HG03439 (cell line): ENCODE measurements around the gene MAP4K3.
A peak's percentile ranks its signal among the peaks of the same experiment; 100 is the strongest.

Source experiments
- ATAC-seq: cut with Tn5 transposase; IDR thresholded peaks from one replicate; pipeline ENCODE4 v1.9.1; 2021; ENCODE audit warnings: mild to moderate bottlenecking, moderate library complexity; ENCODE audit not compliant: unreplicated experiment

Gene MAP4K3

DNA sequence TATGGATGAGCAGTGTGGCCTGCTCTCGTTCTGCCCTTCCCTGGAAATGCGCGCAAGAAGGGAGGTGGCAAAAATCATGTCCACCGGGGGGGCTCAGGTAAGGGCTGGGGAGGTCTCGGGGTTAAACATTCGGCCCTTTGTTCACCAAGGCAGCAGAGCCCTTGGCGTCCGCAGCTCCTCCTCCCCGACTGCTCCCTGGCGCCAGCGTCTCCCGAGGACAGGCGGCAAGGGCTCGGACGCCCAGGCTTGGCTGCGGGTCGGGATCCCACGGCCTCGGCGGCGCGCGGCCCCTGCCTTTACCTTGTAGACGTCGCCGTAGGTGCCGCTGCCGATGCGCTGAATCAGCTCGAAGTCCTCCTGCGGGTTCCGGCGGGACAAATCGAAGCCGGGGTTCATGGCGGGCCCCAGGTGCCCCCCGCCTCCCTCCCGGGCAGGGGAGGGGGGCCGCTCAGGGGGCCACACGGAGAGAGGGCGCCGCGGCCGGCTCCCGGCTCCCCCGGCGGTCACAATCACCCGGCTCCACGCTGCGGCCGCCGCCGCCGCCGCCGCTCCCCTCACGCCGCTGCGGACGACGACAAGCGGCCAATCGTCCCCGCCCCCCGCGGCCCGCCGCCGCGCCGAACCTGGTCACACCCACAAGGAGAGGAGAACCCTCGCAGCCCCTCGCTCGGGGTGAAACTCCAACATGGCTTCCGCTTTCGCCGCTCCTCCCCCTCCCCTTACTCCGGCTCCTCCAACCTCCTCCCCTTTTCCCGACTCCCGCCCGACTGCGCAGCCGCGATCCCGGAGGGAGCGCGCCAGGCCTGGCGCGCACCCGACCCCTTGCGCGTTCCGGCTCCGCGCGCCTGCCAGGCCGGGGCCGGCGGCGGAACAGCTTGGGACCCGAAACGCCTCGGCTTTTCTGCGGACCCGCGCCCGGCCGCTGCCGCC is at the start of gene MAP4K3:
TSS of gene MAP4K3 (minus strand) at position 694 of the 930 bp plus-strand sequence. CDS start at position 396, 298 bp downstream.
- ATAC-seq, result peak; percentile 82

DNA sequence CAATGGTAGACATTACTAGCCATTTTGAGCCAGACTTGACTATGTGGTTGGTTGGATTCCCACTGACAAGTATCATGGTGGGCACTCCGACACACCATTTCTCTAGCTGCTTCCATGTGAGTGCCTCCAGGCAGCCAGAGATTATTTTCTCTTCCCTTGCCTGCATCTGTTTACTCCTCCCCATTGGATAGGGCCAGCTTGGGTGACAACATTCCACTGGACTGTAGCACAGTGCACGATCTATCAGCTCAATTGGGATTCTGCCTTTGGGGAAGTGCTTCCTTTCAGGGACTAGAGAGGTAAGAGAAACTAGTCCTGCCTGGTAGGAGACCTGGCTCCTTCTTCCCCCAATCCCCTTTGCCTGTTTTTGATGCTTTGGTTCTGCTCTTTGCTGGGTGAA is 49.0 kb upstream of the MAP4K3 start:
- ATAC-seq, result no peak

DNA sequence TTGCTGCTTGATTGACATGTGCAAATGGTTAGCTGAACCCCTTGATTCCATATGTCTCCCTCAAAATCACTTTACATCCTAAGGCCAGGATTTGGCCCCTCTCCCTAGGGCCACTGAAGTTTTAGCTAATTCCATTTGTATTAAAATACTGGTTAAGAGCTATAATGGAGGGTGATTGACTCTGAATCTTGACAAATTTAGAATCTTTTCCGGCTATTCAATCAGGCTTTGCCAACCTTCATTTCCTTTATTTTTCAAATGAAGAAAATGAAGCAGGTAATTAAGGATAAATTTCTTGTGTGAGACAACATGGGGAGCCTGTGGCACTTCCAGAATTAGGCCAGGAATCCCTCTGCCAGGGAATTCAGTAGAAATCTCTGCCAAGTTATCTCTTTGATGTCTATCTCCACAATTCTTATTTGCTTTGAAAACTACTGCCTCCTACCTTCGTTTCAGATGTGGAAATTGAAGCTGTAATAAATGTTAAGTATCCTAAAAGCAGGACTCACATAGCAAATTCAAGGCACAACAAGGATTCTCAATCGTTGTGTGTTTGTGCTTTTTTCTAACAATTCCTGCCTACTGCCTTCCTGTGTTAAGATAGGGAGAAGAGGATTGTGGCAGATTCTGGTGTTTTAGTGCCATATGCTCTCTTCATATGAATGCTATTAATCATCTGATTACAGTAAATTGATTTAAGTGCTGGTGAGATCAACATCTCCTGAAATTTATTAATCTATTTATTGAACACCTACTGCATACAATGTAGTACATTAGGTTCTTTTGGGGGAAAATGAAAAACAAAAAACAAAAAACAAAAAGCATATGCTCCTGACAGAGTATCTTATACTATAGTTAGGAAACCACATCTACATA is 47.8 kb upstream of the MAP4K3 start:
- ATAC-seq, result no peak

DNA sequence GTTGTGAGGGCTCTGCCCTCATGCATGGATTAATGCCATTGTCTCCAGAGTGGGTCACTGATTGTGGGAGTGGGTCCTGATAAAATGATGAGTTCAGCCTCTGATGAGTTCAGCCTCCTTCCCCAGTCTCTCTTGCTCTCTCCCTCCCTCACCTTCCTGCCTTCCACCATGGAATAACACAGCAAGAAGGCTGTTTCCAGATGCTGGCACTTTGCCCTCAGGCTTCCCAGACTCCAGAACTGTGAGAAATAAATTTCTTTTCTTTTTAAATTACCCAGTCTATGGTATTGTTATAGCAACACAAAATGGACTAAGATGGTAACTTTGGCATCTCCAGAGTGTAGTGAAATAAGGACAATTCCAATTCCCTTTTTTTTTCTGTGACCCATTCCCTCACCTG is 47.1 kb upstream of the MAP4K3 start:
- no peak for ATAC-seq

DNA sequence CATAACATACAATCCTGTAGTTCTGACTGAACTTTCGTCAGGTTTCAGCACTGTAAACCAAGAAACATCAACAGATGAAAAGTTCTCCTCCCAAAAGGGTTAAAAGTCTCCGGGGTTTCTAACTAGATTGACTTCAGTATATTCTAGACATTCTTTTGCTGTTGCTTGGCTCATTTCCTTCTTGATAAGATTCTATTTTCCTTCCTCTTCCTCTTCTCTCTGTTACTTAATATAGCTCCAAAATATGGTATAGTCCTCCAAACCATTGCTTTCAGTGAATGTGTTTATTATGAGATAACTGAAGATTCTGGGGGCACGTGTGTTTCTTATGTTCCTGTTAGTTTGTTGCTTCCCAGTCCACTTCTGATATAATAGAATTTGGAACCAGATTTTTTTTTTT is 46.4 kb upstream of the MAP4K3 start:
- ATAC-seq, result no peak

DNA sequence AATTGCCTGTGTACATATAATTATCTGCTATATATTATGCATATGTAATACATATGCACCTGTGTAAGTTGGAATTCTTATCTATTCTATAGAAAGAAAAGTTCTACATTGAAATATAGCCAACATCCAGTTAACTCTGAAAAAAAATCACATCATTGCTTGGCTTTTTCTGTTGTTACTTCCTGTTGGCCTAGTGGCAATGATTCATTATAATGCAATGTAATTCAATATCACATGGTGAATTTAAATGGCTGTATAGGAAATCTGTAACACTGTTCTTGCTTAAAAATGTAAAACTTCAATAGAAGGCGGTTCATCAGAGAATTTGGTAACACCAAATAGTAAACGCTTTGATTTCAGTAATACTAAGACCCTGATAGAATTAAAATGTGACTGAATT is 44.5 kb upstream of the MAP4K3 start:
- ATAC-seq, result no peak

DNA sequence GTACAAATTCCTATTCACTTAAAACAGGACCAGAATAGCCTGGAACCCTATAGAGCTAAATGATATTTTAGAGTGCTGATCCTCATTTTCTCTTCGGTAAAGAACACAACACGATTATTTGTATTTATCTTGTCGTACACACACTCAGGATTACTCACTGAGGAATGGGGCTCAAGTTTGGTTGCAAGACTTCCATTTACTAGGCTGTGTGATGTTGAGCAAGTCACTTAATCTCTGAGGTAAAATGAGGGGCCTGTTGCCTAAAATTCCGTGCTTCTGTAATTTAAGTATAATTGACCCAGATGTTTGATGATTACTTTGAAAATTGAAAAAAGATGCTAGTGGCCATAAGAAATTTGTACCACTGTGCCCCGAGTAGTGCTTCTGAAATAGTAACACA is 42.6 kb upstream of the MAP4K3 start:
- no peak for ATAC-seq

DNA sequence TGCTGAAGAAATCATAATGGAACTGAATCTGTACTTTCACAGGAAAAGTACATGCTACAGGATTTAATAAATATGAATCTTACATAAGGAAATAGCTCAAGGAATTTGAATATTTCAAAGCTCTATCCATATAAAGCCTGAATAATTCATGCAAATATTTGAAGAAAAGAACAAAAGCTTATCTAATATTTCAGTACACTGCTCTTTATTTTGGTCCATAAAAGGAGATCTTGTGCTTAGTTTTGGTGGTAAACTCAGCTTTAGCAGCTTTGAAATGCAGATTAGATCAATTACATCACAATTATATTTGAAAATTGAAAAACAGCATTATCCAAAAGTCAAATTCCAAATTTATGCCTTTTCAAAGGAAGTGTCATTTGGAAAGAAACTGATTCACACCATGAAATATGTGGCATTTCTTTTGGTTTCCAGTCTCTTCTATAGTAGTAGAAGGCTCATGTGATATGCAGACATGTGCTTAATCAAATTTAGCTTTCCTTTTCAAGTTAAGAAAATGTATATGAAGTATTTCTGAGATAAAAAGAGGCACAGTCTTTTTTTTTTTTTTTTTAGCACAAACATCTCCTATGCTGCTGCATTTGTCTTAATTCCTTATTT is 42.1 kb upstream of the MAP4K3 start:
- no peak for ATAC-seq

DNA sequence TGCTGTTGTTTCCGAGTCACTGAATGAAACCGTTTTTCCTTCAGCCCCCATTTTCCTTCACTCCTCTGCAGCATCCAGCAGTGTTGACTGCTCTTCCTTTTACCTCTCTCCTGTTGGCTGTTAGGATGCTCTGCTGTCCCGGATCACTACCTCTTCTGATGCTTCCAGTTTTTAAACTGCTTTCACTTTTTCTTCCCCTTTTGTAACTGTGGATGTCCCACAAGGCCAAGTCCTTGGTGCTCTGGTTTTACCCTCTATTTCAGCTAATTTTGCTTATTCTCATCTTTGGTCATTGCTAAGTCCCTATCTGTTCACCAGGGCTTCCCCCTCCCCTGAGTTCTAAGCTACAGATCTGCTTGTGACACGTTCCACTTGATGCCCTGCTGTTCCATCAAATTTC is 39.4 kb upstream of the MAP4K3 start:
- ATAC-seq, result peak; percentile 82

DNA sequence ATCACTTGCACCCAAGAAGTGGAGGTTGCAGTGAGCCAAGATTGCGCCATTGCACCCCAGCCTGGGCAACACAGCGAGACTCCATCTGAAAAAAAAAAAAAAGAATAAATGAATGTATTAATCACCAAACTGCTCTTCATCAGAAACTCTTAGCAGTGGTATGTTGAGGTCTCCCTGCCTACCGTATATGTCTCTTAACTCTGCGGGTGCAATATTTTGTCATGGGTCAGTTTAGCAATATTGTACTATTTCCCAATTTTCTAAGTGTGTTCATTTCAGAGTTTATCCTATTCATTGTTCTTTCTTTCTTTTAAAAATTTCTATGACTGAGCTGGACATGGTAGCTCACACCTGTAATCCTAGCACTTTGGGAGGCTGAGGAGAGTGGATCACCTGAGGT is 37.9 kb upstream of the MAP4K3 start:
- ATAC-seq, result no peak

DNA sequence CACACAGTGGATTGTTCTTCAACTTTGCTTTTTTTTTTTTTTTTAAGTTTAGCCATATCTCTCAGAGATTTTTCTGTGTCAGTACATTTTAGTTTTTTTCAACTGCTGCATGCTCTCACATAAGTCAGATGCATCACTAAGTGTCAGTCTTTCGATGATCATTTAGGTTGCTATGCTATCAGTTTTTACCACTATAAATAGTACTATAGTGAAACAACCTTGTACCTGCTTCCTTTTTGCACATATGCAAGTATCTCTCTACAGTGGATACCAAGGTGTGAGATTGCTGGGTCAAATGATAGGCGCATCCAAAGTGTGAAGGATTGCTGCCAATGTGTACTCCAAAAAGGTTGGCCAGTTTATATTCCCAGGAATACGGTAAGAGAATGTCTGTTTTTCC is 33.5 kb upstream of the MAP4K3 start:
- ATAC-seq, result peak; percentile 63

DNA sequence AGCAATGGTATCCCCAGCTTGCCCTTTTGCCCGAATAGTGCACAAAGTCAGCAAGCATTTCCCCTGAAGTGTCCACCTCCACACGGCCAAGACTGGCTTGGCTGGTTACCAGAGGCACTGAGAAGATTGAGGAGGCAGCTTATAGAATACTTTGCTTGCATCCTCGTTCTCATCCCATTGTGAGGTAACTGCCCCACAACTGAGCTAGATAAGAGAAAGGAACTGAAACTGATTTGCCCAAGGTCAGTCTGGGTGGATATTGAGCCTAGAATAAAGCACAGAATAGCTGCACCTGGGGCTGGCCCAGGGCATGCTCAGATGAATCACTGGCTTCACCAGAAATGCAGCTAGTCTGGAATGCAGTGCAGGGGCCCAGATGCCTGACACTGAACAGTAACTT is 32.7 kb upstream of the MAP4K3 start:
- ATAC-seq, result peak; percentile 84

DNA sequence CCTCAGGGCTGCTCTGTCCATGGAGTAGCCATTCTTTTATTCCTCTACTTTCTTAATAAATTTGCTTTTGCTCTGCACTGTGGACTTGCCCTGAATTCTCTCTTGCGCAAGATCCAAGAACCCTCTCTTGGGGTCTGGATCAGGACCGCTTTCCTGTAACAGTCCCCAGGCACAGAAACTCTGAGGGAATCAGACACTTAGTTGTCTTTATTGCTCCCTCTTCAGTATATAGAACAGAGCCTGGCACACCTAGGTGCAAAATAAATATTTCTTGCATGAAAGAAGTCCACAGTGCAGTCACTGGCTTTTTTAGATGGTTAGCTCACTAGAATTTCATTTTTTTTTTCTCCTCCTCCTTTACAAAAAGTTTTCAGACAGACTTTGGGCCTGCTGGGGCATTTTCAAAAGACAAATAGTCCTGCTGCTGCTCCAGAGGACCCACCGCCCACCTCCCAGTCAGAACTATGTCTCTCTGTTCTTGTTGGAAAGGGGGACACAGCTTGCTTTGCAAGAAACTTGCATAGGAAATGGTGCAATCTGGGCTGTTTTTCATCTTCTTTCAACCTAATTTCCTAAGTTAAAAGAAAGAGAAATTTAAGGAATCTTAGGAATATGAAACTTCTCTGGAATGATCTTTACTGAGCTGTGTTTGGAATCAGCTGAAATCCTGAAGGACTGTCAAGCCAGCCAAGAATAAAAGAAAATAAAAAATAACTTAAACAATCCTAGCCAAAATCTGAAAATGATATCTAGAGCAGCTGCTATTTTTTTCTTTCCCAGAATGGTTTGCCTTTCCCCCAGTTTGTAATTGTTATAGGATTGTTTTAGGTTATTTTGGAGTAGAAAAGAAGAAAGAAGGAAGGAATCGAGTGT is 31.7 kb upstream of the MAP4K3 start:
- no peak for ATAC-seq

DNA sequence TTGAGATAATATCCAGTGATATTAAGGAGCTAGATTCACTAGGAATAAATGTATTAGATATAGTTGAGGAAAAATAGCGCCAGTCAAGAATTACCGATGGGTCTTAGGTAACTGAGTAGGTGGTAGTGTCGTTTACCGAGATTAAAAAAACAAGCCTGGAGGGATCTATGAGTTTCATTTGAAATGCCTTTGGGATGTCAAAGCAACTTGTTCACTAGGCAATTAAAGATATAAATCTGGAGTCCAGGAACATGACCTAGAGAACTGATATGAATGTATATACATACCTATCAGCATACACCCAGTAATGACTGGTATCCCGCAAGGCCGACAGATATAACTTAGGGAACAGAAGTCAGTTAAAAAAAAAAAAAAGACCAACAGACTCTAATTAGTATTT is 29.2 kb upstream of the MAP4K3 start:
- ATAC-seq, result no peak

DNA sequence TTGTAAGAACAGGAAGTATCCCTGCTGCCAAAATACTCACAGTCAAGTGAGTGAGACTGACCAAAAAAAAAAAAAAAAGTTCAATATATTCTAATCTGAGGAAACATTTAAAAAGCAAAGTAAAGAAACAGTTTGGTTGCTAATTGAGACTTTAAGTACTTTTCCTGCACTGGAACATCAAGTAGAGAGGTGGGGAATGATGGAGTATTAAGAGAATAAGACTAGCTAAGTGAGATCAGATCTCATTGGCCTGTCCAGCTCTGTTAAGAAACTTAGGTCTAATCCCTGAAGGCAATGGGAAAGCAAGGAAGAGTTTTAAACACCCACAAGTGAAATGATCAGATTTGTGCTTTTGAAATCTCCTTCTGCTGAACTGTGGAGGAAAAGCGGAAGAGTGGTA is 27.8 kb upstream of the MAP4K3 start:
- no peak for ATAC-seq

DNA sequence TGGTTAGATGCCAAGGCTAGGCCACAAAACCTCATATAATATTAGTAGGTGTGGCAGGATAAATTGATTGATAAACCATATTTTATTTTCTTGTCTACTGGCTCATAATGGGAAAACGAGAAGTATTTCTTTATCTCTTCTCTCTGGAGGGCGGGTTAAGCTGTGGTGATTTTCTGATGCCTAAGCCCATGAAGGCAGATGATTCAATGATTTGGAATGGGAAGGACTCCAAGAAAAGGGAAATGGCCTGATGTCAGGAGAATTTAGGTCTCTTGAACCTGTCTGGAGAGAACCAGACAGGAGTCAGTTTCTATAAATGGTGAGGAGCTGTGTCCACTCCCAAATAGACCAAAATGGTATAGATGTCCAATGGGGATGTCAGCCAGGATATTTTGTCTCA is 18.7 kb upstream of the MAP4K3 start:
- no peak for ATAC-seq

DNA sequence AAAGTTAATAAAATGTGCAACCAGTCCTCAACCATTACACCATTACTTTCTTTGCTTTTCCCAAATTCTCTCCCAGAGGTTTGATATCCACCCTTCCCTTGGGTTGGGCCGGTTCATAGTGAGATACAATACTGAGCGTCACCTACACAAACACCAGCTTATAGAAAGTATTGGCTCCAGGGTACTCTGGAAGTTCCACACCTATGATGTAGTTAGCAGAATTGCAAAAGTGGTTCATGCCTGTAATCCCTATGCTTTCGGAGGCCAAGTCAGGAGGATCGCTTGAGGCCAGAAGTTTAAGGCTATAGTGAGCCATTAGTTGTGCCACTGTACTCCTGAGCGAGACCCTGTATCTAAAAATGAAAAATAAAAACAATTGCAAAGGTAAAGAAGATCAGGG is 15.3 kb upstream of the MAP4K3 start:
- ATAC-seq, result no peak

DNA sequence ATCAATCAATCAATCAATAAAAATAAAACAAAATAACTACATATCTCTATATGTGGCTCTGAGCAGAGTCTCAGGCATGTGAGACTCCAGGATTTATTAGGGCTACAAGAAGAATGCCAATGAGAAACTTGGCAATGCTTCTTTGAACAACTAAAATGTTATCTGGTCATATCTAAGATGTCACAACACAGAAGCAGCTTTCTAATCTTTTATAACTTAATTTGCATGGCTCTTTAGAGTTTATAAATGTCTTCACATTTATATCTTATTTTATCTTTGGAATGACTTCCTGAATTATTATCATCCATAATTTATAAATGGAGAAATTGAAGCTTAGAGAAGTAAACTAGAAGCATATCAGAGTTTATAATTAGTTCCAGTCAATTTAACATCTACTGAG is 14.9 kb upstream of the MAP4K3 start:
- no peak for ATAC-seq

DNA sequence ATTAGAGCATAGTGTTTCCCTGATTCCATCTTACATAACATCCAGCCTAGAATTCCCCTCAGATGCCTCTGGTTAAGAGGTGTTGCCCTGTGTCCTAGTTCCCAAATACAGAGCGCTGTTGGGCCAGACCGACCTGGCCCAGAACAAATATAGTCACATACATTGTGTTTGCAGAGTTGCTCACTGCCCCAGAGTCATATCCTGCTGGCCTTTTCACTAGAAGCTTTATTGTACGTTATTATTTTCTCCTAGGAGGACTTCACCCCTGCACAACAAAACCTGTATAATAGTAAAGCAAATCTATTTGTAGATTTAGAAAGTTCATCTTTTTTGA is 11.1 kb upstream of the MAP4K3 start:
- no peak for ATAC-seq

DNA sequence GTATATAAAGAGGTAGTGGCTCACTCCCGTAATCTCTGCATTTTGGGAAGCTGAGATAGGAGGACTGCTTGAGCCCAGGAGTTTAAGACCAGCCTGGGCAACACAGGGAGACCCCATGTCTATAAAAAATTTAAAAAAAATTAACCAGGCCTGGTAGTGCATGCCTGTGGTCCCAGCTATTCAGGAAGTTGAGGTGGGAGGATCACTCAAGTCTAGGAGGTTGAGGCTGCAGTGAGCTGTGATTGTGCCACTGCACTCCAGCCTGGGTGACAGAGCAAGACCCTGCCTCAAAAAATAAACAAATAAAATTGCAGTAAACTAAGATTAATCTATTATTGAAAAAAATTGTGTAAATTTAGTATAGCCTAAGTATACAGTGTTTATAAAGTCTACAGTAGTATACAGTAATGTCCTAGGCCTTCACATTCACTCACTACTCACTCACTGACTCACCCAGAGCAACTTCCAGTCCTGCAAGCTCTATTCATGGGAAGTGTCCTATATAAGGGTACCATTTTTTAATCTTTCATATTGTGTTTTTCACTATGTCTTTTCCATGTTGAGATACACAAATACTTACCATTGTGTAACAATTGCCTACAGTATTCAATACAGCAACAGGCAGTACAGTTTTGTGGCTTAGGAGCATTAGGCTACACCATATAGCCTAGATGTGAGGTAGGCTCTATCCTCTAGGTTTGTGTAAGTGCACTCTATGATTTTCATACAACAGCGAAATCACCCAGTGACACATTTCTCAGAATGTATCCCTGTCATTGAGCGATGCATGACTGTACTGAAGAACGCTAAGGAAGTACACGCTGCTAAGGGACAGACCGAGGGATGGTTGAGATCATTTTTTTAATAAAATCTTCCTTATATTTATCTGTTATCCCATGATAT is 10.4 kb upstream of the MAP4K3 start:
- ATAC-seq, result no peak
